PC-3 (cell line): ENCODE measurements around the gene USP51.

Source experiments
- CTCF ChIP-seq: fragments of 300-600 bp; sonication (generic); conservative IDR thresholded peaks from 2 replicates; pipeline ENCODE4 v1.5.1; 2017; ENCODE audit warnings: antibody characterized with exemption, low read depth, mild to moderate bottlenecking, low read length
- EZH2 ChIP-seq: fragments of 300-600 bp; sonication (generic); IDR thresholded peaks from one replicate; pipeline ENCODE4 v1.6.1; 2017; ENCODE audit warnings: antibody characterized with exemption, mild to moderate bottlenecking, low read length; ENCODE audit not compliant: unreplicated experiment

- TF ChIP-seq CTCF (no peak), EZH2 (no peak)
Measured at GRCh38 chrX:55451626-55451989, 38.0 kb downstream of the USP51 start.
